Measurements from ENCODE around the gene ZBTB40. TPM values are rescaled to one million over a fixed set of nuclear protein-coding genes. Genes with fewer than 3 reads are reported as not detected.
A peak's percentile ranks its signal among the peaks of the same experiment; 100 is the strongest.

The ZBTB40 gene
- total and polyA plus RNA-seq, 4 experiments from 2014 or later: 0.81 to 50.6 (median 26.5) TPM

- no peak for DNase-seq
- no peaks in the 10 kb centered on the region for H3K36me3 ChIP-seq (ENCODE audit: insufficient read depth, low read length)
- H3K4me3 ChIP-seq (ENCODE audit: low read length in 2 of 2): no peak overlapping the region
- peaks cover 23 to 48% (median 26%) of the 10 kb centered on the region in 4 donors for H3K4me1 Mint-ChIP-seq
- intact Hi-C loops (cut with micrococcal nuclease): no loop called here
- H3K36me3 Mint-ChIP-seq: peaks cover 0 to 10% of the 10 kb centered on the region in 2 donors
- ChIA-PET CTCF (ENCODE audit: partially characterized antibody) (no interaction called here), POLR2A (ENCODE audit: partially characterized antibody) (no interaction called here)
- H3K27ac Mint-ChIP-seq: peak overlapping the region in 1 of 7 donors; percentile 70
- no peaks in the 10 kb centered on the region for H3K27me3 ChIP-seq (ENCODE audit: insufficient read depth, low read length)
- no peaks in the 10 kb centered on the region for H3K4me1 ChIP-seq (ENCODE audit: insufficient read depth, low read length)
- no peaks in the 10 kb centered on the region for H3K9me3 ChIP-seq (ENCODE audit: control insufficient read depth in 1 of 2, low read length in 2 of 2)
- H3K27ac ChIP-seq (ENCODE audit: low read depth, low read length): no peak overlapping the region
- no peak overlapping the region for H3K4me3 Mint-ChIP-seq
- no peaks in the 10 kb centered on the region for H3K27me3 Mint-ChIP-seq
- peaks cover 0 to 3% (median 0%) of the 10 kb centered on the region in 8 donors for H3K9me3 Mint-ChIP-seq
Observed at GRCh38 chr1:22470227-22470626, 18.6 kb downstream of the ZBTB40 start.

- peaks cover 20 to 49% (median 27%) of the 10 kb centered on the region in 4 donors for H3K4me1 Mint-ChIP-seq
- intact Hi-C loops (cut with micrococcal nuclease): no loop called here
- no peak overlapping the region for H3K4me3 Mint-ChIP-seq
- CTCF ChIA-PET (ENCODE audit: partially characterized antibody): no interaction called here
- DNase-seq: no peak
- H3K27ac ChIP-seq (ENCODE audit: low read depth, low read length): no peak overlapping the region
- peaks cover 0 to 7% of the 10 kb centered on the region in 2 donors for H3K36me3 Mint-ChIP-seq
- no peaks in the 10 kb centered on the region for H3K9me3 ChIP-seq (ENCODE audit: control insufficient read depth in 1 of 2, low read length in 2 of 2)
- no peaks in the 10 kb centered on the region for H3K27me3 ChIP-seq (ENCODE audit: insufficient read depth, low read length)
- H3K27ac Mint-ChIP-seq: no peak overlapping the region
- no peak overlapping the region for H3K4me3 ChIP-seq (ENCODE audit: low read length in 2 of 2)
- no peaks in the 10 kb centered on the region for H3K4me1 ChIP-seq (ENCODE audit: insufficient read depth, low read length)
- H3K9me3 Mint-ChIP-seq: peaks cover 0 to 3% (median 0%) of the 10 kb centered on the region in 8 donors
- H3K36me3 ChIP-seq (ENCODE audit: insufficient read depth, low read length): no peaks in the 10 kb centered on the region
- H3K27me3 Mint-ChIP-seq: no peaks in the 10 kb centered on the region
- POLR2A ChIA-PET (ENCODE audit: partially characterized antibody): no interaction called here
Observed at GRCh38 chr1:22471078-22471477, 19.4 kb downstream of the ZBTB40 start.

GRCh38 chr1:22471610-22472009 is 20.0 kb downstream of the ZBTB40 start:
- Mint-ChIP-seq H3K27me3 (no peaks in the 10 kb centered on the region), H3K9me3 (peaks cover 0 to 1% (median 0%) of the 10 kb centered on the region in 8 donors), H3K4me3 (no peak overlapping the region), H3K4me1 (peaks cover 20 to 44% (median 24%) of the 10 kb centered on the region in 4 donors), H3K36me3 (peaks cover 0 to 7% of the 10 kb centered on the region in 2 donors), H3K27ac (peak overlapping the region in 1 of 7 donors; percentile 42)
- ChIA-PET POLR2A (ENCODE audit: partially characterized antibody) (no interaction called here), CTCF (ENCODE audit: partially characterized antibody) (no interaction called here)
- H3K4me3 ChIP-seq (ENCODE audit: low read length in 2 of 2): no peak overlapping the region
- H3K27me3 ChIP-seq (ENCODE audit: insufficient read depth, low read length): no peaks in the 10 kb centered on the region
- no peak for DNase-seq
- intact Hi-C loops (cut with micrococcal nuclease): no loop called here
- no peaks in the 10 kb centered on the region for H3K9me3 ChIP-seq (ENCODE audit: control insufficient read depth in 1 of 2, low read length in 2 of 2)
- no peak overlapping the region for H3K27ac ChIP-seq (ENCODE audit: low read depth, low read length)
- H3K36me3 ChIP-seq (ENCODE audit: insufficient read depth, low read length): no peaks in the 10 kb centered on the region
- no peaks in the 10 kb centered on the region for H3K4me1 ChIP-seq (ENCODE audit: insufficient read depth, low read length)

GRCh38 chr1:22472596-22472995 is 20.9 kb downstream of the ZBTB40 start:
- ChIA-PET POLR2A (ENCODE audit: partially characterized antibody) (no interaction called here), CTCF (ENCODE audit: partially characterized antibody) (no interaction called here)
- Mint-ChIP-seq H3K4me1 (peaks cover 22 to 45% (median 23%) of the 10 kb centered on the region in 4 donors), H3K27me3 (no peaks in the 10 kb centered on the region), H3K4me3 (no peak overlapping the region), H3K9me3 (peaks cover 0 to 1% (median 0%) of the 10 kb centered on the region in 8 donors), H3K27ac (no peak overlapping the region), H3K36me3 (peaks cover under 1 to 5% of the 10 kb centered on the region in 2 donors)
- H3K36me3 ChIP-seq (ENCODE audit: insufficient read depth, low read length): no peaks in the 10 kb centered on the region
- H3K27ac ChIP-seq (ENCODE audit: low read depth, low read length): no peak overlapping the region
- no peak for DNase-seq
- intact Hi-C loops (cut with micrococcal nuclease): no loop called here
- no peaks in the 10 kb centered on the region for H3K27me3 ChIP-seq (ENCODE audit: insufficient read depth, low read length)
- H3K4me3 ChIP-seq (ENCODE audit: low read length in 2 of 2): no peak overlapping the region
- H3K9me3 ChIP-seq (ENCODE audit: control insufficient read depth in 1 of 2, low read length in 2 of 2): no peaks in the 10 kb centered on the region
- H3K4me1 ChIP-seq (ENCODE audit: insufficient read depth, low read length): no peaks in the 10 kb centered on the region

GRCh38 chr1:22473952-22474351 is 22.3 kb downstream of the ZBTB40 start:
- peaks cover 17 to 45% (median 23%) of the 10 kb centered on the region in 4 donors for H3K4me1 Mint-ChIP-seq
- H3K36me3 Mint-ChIP-seq: peaks cover 5 to 10% of the 10 kb centered on the region in 2 donors
- H3K9me3 Mint-ChIP-seq: peaks cover 0 to 3% (median 0%) of the 10 kb centered on the region in 8 donors
- Histone ChIP-seq H3K4me3 (ENCODE audit: low read length in 2 of 2) (no peak overlapping the region), H3K36me3 (ENCODE audit: insufficient read depth, low read length) (no peaks in the 10 kb centered on the region), H3K4me1 (ENCODE audit: insufficient read depth, low read length) (no peaks in the 10 kb centered on the region), H3K27me3 (ENCODE audit: insufficient read depth, low read length) (no peaks in the 10 kb centered on the region), H3K27ac (ENCODE audit: low read depth, low read length) (no peak overlapping the region), H3K9me3 (ENCODE audit: control insufficient read depth in 1 of 2, low read length in 2 of 2) (no peaks in the 10 kb centered on the region)
- no peak overlapping the region for H3K4me3 Mint-ChIP-seq
- POLR2A ChIA-PET (ENCODE audit: partially characterized antibody): no interaction called here
- no peak for DNase-seq
- H3K27me3 Mint-ChIP-seq: no peaks in the 10 kb centered on the region
- intact Hi-C loops (cut with micrococcal nuclease): no loop called here
- CTCF ChIA-PET (ENCODE audit: partially characterized antibody): no interaction called here
- peak overlapping the region in 1 of 7 donors; percentile 38 for H3K27ac Mint-ChIP-seq

- Histone ChIP-seq H3K9me3 (ENCODE audit: control insufficient read depth in 1 of 2, low read length in 2 of 2) (no peaks in the 10 kb centered on the region), H3K4me1 (ENCODE audit: insufficient read depth, low read length) (no peaks in the 10 kb centered on the region), H3K27me3 (ENCODE audit: insufficient read depth, low read length) (no peaks in the 10 kb centered on the region), H3K27ac (ENCODE audit: low read depth, low read length) (no peak overlapping the region), H3K36me3 (ENCODE audit: insufficient read depth, low read length) (no peaks in the 10 kb centered on the region), H3K4me3 (ENCODE audit: low read length in 2 of 2) (no peak overlapping the region)
- intact Hi-C loops (cut with micrococcal nuclease): no loop called here
- no peak overlapping the region for H3K4me3 Mint-ChIP-seq
- CTCF ChIA-PET (ENCODE audit: partially characterized antibody): no interaction called here
- DNase-seq: no peak
- H3K9me3 Mint-ChIP-seq: peaks cover 0 to 7% (median 4%) of the 10 kb centered on the region in 8 donors
- peaks cover 7 to 46% (median 22%) of the 10 kb centered on the region in 4 donors for H3K4me1 Mint-ChIP-seq
- no peaks in the 10 kb centered on the region for H3K27me3 Mint-ChIP-seq
- H3K27ac Mint-ChIP-seq: peak overlapping the region in 1 of 7 donors; percentile 35
- H3K36me3 Mint-ChIP-seq: peaks cover 4 to 28% of the 10 kb centered on the region in 2 donors
- POLR2A ChIA-PET (ENCODE audit: partially characterized antibody): no interaction called here
Observed at GRCh38 chr1:22476566-22476965, 24.9 kb downstream of the ZBTB40 start.

GRCh38 chr1:22483121-22483520 is 31.5 kb downstream of the ZBTB40 start:
- H3K4me3 Mint-ChIP-seq: no peak overlapping the region
- Histone ChIP-seq H3K36me3 (ENCODE audit: insufficient read depth, low read length) (no peaks in the 10 kb centered on the region), H3K9me3 (ENCODE audit: control insufficient read depth in 1 of 2, low read length in 2 of 2) (no peaks in the 10 kb centered on the region), H3K27ac (ENCODE audit: low read depth, low read length) (no peak overlapping the region), H3K4me1 (ENCODE audit: insufficient read depth, low read length) (no peaks in the 10 kb centered on the region), H3K4me3 (ENCODE audit: low read length in 2 of 2) (no peak overlapping the region), H3K27me3 (ENCODE audit: insufficient read depth, low read length) (no peaks in the 10 kb centered on the region)
- peaks cover 23 to 45% (median 30%) of the 10 kb centered on the region in 4 donors for H3K4me1 Mint-ChIP-seq
- peaks cover 17 to 53% of the 10 kb centered on the region in 2 donors for H3K36me3 Mint-ChIP-seq
- peaks cover 0 to 27% (median 18%) of the 10 kb centered on the region in 8 donors for H3K9me3 Mint-ChIP-seq
- no peak overlapping the region for H3K27ac Mint-ChIP-seq
- ChIA-PET POLR2A (ENCODE audit: partially characterized antibody) (no interaction called here), CTCF (ENCODE audit: partially characterized antibody) (no interaction called here)
- intact Hi-C loops (cut with micrococcal nuclease): no loop called here
- no peak for DNase-seq
- H3K27me3 Mint-ChIP-seq: no peaks in the 10 kb centered on the region

All from CD4-positive, alpha-beta memory T cell (primary cell).